Uterus (tissue), 4 donors: ENCODE data around the gene EP400. TPM values are rescaled to one million over a fixed set of nuclear protein-coding genes. Genes with fewer than 3 reads are reported as not detected.

Experiments
- DNase-seq, 2 donors: peaks; one replicate each; pipeline ENCODE4 v3.0.0-alpha.2; 2019 to 2020
- H3K27ac ChIP-seq, 2 donors: fragments of 200-600 bp; sonication (generic); 1 replicate in 1 of 2; 2 replicates in 1 of 2; pipeline ENCODE4 v1.5.1; 2016 to 2018
- H3K27me3 ChIP-seq, 2 donors: fragments of 200-600 bp; sonication (generic); one replicate each; pipeline ENCODE4 v1.5.1; 2018 to 2019; ENCODE audit warnings: control low read depth in 1 of 2
- H3K36me3 ChIP-seq, 2 donors: fragments of 200-600 bp; sonication (generic); one replicate each; pipeline ENCODE4 v1.5.1; 2019; ENCODE audit warnings: control low read depth in 1 of 2
- H3K4me1 ChIP-seq, 2 donors: fragments of 200-600 bp; sonication (generic); one replicate each; pipeline ENCODE4 v1.5.1; 2018 to 2019; ENCODE audit warnings: control low read depth in 1 of 2
- H3K4me3 ChIP-seq, 2 donors: fragments of 200-600 bp; sonication (generic); 1 replicate in 1 of 2; 2 replicates in 1 of 2; pipeline ENCODE4 v1.5.1; 2018 to 2019; ENCODE audit warnings: mild to moderate bottlenecking in 1 of 2
- H3K9me3 ChIP-seq, 2 donors: fragments of 200-600 bp; sonication (generic); one replicate each; pipeline ENCODE4 v1.5.1; 2019; ENCODE audit warnings: control low read depth in 1 of 2
- CTCF ChIP-seq, 4 experiments: fragments of 200-600 bp in 2 of 4; fragments of 450-650 bp in 2 of 4; sonication (generic) in 2 of 4; IDR thresholded peaks; one replicate each; pipeline ENCODE4 v1.5.1; 2016 to 2019; ENCODE audit warnings: antibody characterized with exemption in 4 of 4, mild to moderate bottlenecking in 2 of 4, moderate library complexity in 1 of 4
- POLR2A ChIP-seq, 2 donors: fragments of 450-650 bp; IDR thresholded peaks; one replicate each; pipeline ENCODE4 v1.6.1; 2016; ENCODE audit warnings: antibody characterized with exemption in 2 of 2, mild to moderate bottlenecking in 1 of 2, moderate library complexity in 1 of 2
- intact Hi-C: fragments of 100-400 bp; cut with DNase I; formaldehyde crosslinking; loops from one replicate; pipeline ENCODE4 v1.15.1; 2023; ENCODE audit warnings: low total_unique reads
- total RNA-seq, 4 donors: library from RNA; depleted of rRNA in 3 of 4; stranded (reverse); fragments of >200 nt in 3 of 4; gene quantifications; one replicate each; pipeline versions ENCODE4 v1.1.0 to v1.2.4, GENCODE V29; 2014 to 2023
- donor health status: DM: yes; HTN: yes; CAD: no.

The EP400 gene
- total RNA-seq, 4 donors from 2014 or later, result 11.8 to 70.6 (median 28.2) TPM

DNA sequence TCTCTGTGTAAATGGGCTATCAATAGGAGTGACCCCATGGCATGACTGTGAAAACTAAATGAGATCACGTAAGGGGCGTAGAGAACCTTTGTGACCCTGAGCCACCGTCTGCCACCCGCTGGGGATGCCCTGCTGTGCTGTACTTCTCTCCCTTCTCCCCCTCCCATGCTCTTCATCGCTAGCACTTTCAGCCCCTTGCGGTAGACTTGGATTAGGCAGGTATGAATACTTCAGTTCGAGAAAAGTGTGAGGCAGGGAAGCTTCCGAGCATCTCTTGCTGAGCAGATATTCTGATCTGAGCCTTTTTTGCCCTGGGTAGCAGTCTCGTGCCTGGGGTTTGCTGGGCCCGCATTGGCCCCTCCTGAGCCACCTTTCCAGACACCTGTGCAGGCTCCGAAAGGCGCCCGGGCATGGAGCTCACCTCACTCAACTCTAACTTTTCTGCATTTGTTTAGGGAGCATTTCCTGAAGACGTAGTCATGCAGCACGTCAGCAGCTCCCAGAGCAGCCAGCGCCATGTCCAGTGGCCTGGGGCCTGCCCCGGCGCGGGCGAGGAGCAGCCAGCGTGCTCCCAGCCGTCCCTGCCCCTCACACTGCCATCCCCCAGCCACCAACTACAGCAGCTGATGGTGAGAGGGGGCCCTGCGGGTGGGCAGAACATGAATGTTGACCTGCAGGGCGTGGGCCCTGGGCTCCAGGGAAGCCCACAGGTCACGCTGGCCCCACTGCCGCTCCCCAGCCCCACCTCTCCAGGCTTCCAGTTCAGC, 154.0 kb downstream of the EP400 start:
- TF ChIP-seq POLR2A (IDR thresholded peaks at IDR 0.05) (no peak), CTCF (IDR thresholded peaks at IDR 0.05) (no peak)
- DNase-seq, result no peak
- no peaks in the 10 kb centered on the region for H3K4me1 ChIP-seq
- H3K36me3 ChIP-seq, result no peaks in the 10 kb centered on the region
- no peak overlapping the region for H3K27ac ChIP-seq
- no peaks in the 10 kb centered on the region for H3K27me3 ChIP-seq
- no peaks in the 10 kb centered on the region for H3K9me3 ChIP-seq
- intact Hi-C loops, result no loop called here
- H3K4me3 ChIP-seq, result no peak overlapping the region

- Histone ChIP-seq H3K27ac (no peak overlapping the region), H3K4me3 (no peak overlapping the region), H3K9me3 (no peaks in the 10 kb centered on the region), H3K27me3 (no peaks in the 10 kb centered on the region), H3K4me1 (no peaks in the 10 kb centered on the region), H3K36me3 (no peaks in the 10 kb centered on the region)
- TF ChIP-seq CTCF (IDR thresholded peaks at IDR 0.05), result no peak
- TF ChIP-seq POLR2A (IDR thresholded peaks at IDR 0.05), result no peak
- intact Hi-C loops, result no loop called here
- no peak for DNase-seq
These were observed 155.7 kb downstream of the EP400 start for GRCh38 chr12:132105467-132105866.

DNA sequence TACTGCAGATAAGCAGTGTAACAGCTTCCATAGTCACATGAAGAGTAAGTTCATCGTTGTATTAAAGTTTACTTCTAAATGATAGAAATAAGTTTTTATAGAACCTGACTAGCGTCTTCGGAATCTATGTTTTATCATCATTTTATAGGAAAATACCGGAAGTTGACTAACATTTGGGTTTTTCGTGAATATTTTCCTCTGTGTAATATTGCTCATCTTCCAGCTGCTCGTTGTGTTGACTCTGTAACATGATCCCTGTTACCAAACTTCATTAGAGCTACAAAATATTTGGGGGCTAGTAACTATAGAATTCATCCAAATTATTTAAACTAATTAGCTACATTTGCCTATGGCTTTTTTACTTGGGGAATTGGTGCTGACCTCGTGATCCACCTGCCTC, 157.2 kb downstream of the EP400 start:
- DNase-seq, result no peak
- no peaks in the 10 kb centered on the region for H3K27me3 ChIP-seq
- intact Hi-C loops, result no loop called here
- TF ChIP-seq CTCF (IDR thresholded peaks at IDR 0.05) (no peak), POLR2A (IDR thresholded peaks at IDR 0.05) (no peak)
- H3K27ac ChIP-seq, result no peak overlapping the region
- no peak overlapping the region for H3K4me3 ChIP-seq
- no peaks in the 10 kb centered on the region for H3K9me3 ChIP-seq
- H3K36me3 ChIP-seq, result no peaks in the 10 kb centered on the region
- H3K4me1 ChIP-seq, result no peaks in the 10 kb centered on the region

GRCh38 chr12:132108211-132108832, 158.6 kb downstream of the EP400 start:
- no peaks in the 10 kb centered on the region for H3K36me3 ChIP-seq
- no peak overlapping the region for H3K27ac ChIP-seq
- no peak for TF ChIP-seq CTCF (IDR thresholded peaks at IDR 0.05)
- H3K4me1 ChIP-seq, result no peaks in the 10 kb centered on the region
- no peaks in the 10 kb centered on the region for H3K9me3 ChIP-seq
- no peaks in the 10 kb centered on the region for H3K27me3 ChIP-seq
- intact Hi-C loops, result no loop called here
- H3K4me3 ChIP-seq, result no peak overlapping the region
- DNase-seq, result no peak

GRCh38 chr12:132109741-132110140, 160.0 kb downstream of the EP400 start:
- intact Hi-C loops, result no loop called here
- Histone ChIP-seq H3K9me3 (no peaks in the 10 kb centered on the region), H3K4me3 (no peak overlapping the region), H3K36me3 (no peaks in the 10 kb centered on the region), H3K27me3 (no peaks in the 10 kb centered on the region), H3K4me1 (no peaks in the 10 kb centered on the region), H3K27ac (no peak overlapping the region)
- TF ChIP-seq CTCF (IDR thresholded peaks at IDR 0.05) (no peak), POLR2A (IDR thresholded peaks at IDR 0.05) (no peak)
- no peak for DNase-seq
